GM12878 (cell line): ENCODE results near the gene HACE1. TPM values are rescaled to one million over a fixed set of nuclear protein-coding genes. Genes with fewer than 3 reads are reported as not detected.

Experiments used
- ATAC-seq: fragments of 200-7000 bp; cut with Tn5 transposase; 3 replicates; pipeline ENCODE4 v1.9.1; 2020; ENCODE audit warnings: mild to moderate bottlenecking, moderate library complexity
- BruUV-seq: library from RNA; stranded (reverse); fragments of 400-500 nt; replicated peaks from 2 replicates; lab custom pipeline; 2021; lab: Mats Ljungman, UMichigan
- CTCF ChIA-PET: fragments of 300-600 bp; sonication (Branson Sonifier 250); formaldehyde crosslinking; extraction: SDS; loops from one replicate; lab custom pipeline; 2021; ENCODE audit warnings: inconsistent platforms; lab: Yijun Ruan, JAX
- POLR2A ChIA-PET: fragments of 350-600 bp; formaldehyde crosslinking; extraction: SDS; loops from one replicate; lab custom pipeline; 2021; ENCODE audit warnings: inconsistent platforms; lab: Charles Lee
- RAD21 ChIA-PET: fragments of 300-600 bp; sonication (Branson Sonifier 250); formaldehyde crosslinking; loops from one replicate; lab custom pipeline; 2023; ENCODE audit warnings: antibody characterized with exemption; ENCODE audit not compliant: unreplicated experiment; lab: Charles Lee
- SMC1A ChIA-PET: fragments of 300-600 bp; sonication (Branson Sonifier 250); formaldehyde crosslinking; loops from one replicate; lab custom pipeline; 2023; ENCODE audit not compliant: unreplicated experiment, uncharacterized antibody; lab: Charles Lee
- DNase-seq: peaks from one replicate; pipeline ENCODE4 v3.0.0-alpha.2; 2011; ENCODE audit warnings: low read depth, low spot score
- FAIRE-seq: peaks from 3 replicates; lab custom pipeline; 2011; peaks lifted over from hg19 to GRCh38; lab: Jason Lieb, UNC
- H2AFZ ChIP-seq: 2 replicates; pipeline ENCODE4 v1.6.0; 2011; ENCODE audit warnings: low read depth, low read length, control low read depth; ENCODE audit not compliant: control insufficient read depth
- H3K27ac ChIP-seq: 2 replicates; pipeline ENCODE4 v1.5.1; 2011; ENCODE audit warnings: control low read depth; ENCODE audit not compliant: control insufficient read depth, insufficient read depth
- H3K27me3 ChIP-seq, 2 experiments: replicated peaks in 1 of 2; 2 replicates each; pipeline versions ENCODE4 v1.6.0 to v1.6.1; 2011; ENCODE audit warnings: low read length in 1 of 2; ENCODE audit not compliant: control insufficient read depth in 2 of 2, insufficient read depth in 2 of 2
- H3K36me3 ChIP-seq, 2 experiments: 2 replicates each; pipeline ENCODE4 v1.5.1; 2011; ENCODE audit warnings: low read length in 1 of 2; ENCODE audit not compliant: control insufficient read depth in 2 of 2, insufficient read depth in 2 of 2
- H3K4me1 ChIP-seq: 2 replicates; pipeline ENCODE4 v1.6.1; 2011; ENCODE audit warnings: mild to moderate bottlenecking, low read length, moderate library complexity, mixed read lengths; ENCODE audit not compliant: control insufficient read depth, insufficient read depth
- H3K4me2 ChIP-seq: 2 replicates; pipeline ENCODE4 v1.6.0; 2011; ENCODE audit warnings: control low read depth; ENCODE audit not compliant: control insufficient read depth, insufficient read depth
- H3K4me3 ChIP-seq: fragments of 200-600 bp; sonication (generic); 2 replicates; pipeline ENCODE4 v1.5.1; 2016
- H3K79me2 ChIP-seq: 2 replicates; pipeline ENCODE4 v1.6.0; 2011; ENCODE audit warnings: low read length; ENCODE audit not compliant: control insufficient read depth, insufficient read depth
- H3K9ac ChIP-seq: 2 replicates; pipeline ENCODE4 v1.8.0; 2011; ENCODE audit warnings: low read length, control low read depth, mixed read lengths; ENCODE audit not compliant: control insufficient read depth, insufficient read depth
- H3K9me3 ChIP-seq: replicated peaks from 3 replicates; pipeline ENCODE4 v1.5.1; 2011; ENCODE audit warnings: mild to moderate bottlenecking, low read length; ENCODE audit not compliant: control insufficient read depth, insufficient read depth
- H4K20me1 ChIP-seq: 2 replicates; pipeline ENCODE4 v1.6.0; 2011; ENCODE audit not compliant: control insufficient read depth, insufficient read depth
- BRCA1 ChIP-seq: IDR thresholded peaks from 2 replicates; pipeline ENCODE4 v1.6.1; 2011; ENCODE audit warnings: low read depth, low read length, improper control_type of control experiment
- EP300 ChIP-seq, 2 experiments: fragments of 150-350 bp in 1 of 2; IDR thresholded peaks; 2 replicates each; pipeline ENCODE4 v1.6.1; 2011 to 2012; ENCODE audit warnings: low read depth in 2 of 2, low read length in 2 of 2, borderline replicate concordance in 1 of 2, improper control_type of control experiment in 1 of 2, inconsistent platforms in 1 of 2; ENCODE audit not compliant: control insufficient read depth in 1 of 2
- FOXK2 ChIP-seq: fragments of 450-650 bp; IDR thresholded peaks from 2 replicates; pipeline ENCODE4 v1.6.1; 2017; ENCODE audit warnings: mild to moderate bottlenecking, moderate library complexity
- JUNB ChIP-seq: IDR thresholded peaks from 2 replicates; pipeline ENCODE4 v1.6.1; 2016; ENCODE audit warnings: antibody characterized with exemption, mild to moderate bottlenecking
- USF2 ChIP-seq: IDR thresholded peaks from 2 replicates; pipeline ENCODE4 v1.6.1; 2011; ENCODE audit warnings: low read depth, low read length, improper control_type of control experiment, borderline replicate concordance
- WGBS: methylation state at CpG from one replicate; pipeline ENCODE4 v1.1.6; 2016; ENCODE audit warnings: low lambda C conversion rate; ENCODE audit not compliant: insufficient replicate concordance, insufficient coverage; ENCODE audit errors: missing lambda C conversion rate; 5-methylcytosine and 5-hydroxymethylcytosine counted together
- in situ Hi-C: fragments of 300-500 bp; cut with MboI; formaldehyde crosslinking; loops from 9 replicates; pipeline ENCODE4 v1.14.3; 2018; ENCODE audit warnings: mixed read lengths
- intact Hi-C: fragments of 100-400 bp; cut with micrococcal nuclease; formaldehyde crosslinking; loops from one replicate; pipeline ENCODE4 v1.14.2; 2022; ENCODE audit not compliant: unreplicated experiment
- polyA plus RNA-seq, 11 experiments: library from polyadenylated mRNA; depleted of rRNA in 4 of 11; unstranded in 6 of 11; stranded (reverse) in 5 of 11; fragments of >200 nt; fragmentation: Nextera tagmentation in 4 of 11; fragmentation: Illumina TruSeq in 1 of 11; extraction: Ambion mirVana in 4 of 11; extraction: Trizol in 1 of 11; gene quantifications; 1 replicate in 1 of 11; 2 replicates in 10 of 11; pipeline versions ENCODE4 v1.2.1 to v1.2.3, GENCODE V29; 2011 to 2016; ENCODE audit warnings: inconsistent platforms in 2 of 11, missing spikeins in 2 of 11, low read depth in 1 of 11
- total RNA-seq, 4 experiments: library from RNA; depleted of rRNA in 3 of 4; stranded (reverse); fragments of >200 nt in 3 of 4; fragmentation: Illumina TruSeq in 1 of 4; extraction: Trizol in 1 of 4; gene quantifications; 2 replicates each; pipeline versions ENCODE4 v1.2.1 to v1.2.3, GENCODE V29; 2013 to 2021
- TF ChIP-seq, protein P1 (sequence below): IDR thresholded peaks from 2 replicates; pipeline ENCODE4 v1.6.1; 2012; ENCODE audit warnings: mild to moderate bottlenecking, low read depth, low read length
- TF ChIP-seq, protein P2 (sequence below): fragments of 450-650 bp; conservative IDR thresholded peaks from 2 replicates; pipeline ENCODE4 v1.6.1; 2017; ENCODE audit warnings: mild to moderate bottlenecking, moderate library complexity

The HACE1 gene
- total and polyA plus RNA-seq, 10 of the 15 experiments (the other 5 are each of a cell fraction or from before 2014, with no cell fraction given) = 1.6 to 16.9 (median 5.6) TPM

DNA sequence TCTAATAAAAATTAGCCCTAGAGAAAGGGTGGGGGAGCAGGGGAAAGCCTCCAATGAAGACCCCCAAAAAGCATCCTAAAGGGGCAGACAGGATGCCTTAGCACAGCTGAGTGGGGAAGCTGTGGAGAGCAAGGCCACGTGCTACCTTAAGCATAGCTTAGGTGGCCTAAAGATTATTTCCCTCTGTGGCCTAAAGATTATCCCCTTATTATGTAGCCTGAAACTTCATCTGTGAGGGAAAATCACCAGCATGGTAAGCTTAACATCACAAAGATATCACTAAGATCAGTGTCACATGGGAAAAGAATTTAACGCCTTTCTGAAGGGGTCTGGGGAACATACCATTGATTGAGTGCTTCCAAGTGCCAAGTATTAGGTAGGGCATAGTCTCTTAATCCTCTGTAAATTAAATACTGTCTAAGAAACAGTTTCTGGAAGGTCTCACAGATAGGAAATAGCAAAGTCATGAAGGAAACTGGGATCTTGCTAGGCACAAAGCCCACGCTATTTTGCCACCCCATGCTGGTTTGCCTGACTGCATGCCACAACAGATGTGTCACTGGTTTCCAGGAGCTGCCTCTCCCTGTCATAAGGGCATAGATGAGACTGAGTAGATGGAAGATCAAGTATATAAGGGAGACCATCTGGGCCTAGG, 170.0 kb downstream of the HACE1 start:
- TF ChIP-seq BRCA1 = no peak
- TF ChIP-seq, all 136 proteins: peak for 0
- Histone ChIP-seq H3K9me3 (no peaks in the 10 kb centered on the region), H3K79me2 (no peaks in the 10 kb centered on the region), H3K36me3 (no peaks in the 10 kb centered on the region), H3K4me1 (no peaks in the 10 kb centered on the region), H3K4me3 (no peak overlapping the region), H3K27me3 (no peaks in the 10 kb centered on the region), H3K27ac (no peak overlapping the region), H4K20me1 (no peaks in the 10 kb centered on the region), H3K9ac (no peak overlapping the region), H2AFZ (no peak overlapping the region), H3K4me2 (no peak overlapping the region)
- ChIA-PET RAD21 (no interaction called here), SMC1A (interaction anchor here (0.9 to 1.1 kb wide), 2 partner anchors 12 to 85 kb away, joined by 3 read pairs; no protein-coding TSS in a partner anchor), CTCF (no interaction called here), POLR2A (no interaction called here)
- WGBS = 46% methylated on average over 3 of the region's 3 CpGs
- no TSS peak for BruUV-seq
- DNase-seq = no peak
- intact Hi-C loops (no loop called here), in situ Hi-C loops (loop anchor here (5.0 kb wide), 1 partner anchor 83 kb away; no protein-coding TSS in a partner anchor)
- no peak for ATAC-seq
- no peak for FAIRE-seq

DNA sequence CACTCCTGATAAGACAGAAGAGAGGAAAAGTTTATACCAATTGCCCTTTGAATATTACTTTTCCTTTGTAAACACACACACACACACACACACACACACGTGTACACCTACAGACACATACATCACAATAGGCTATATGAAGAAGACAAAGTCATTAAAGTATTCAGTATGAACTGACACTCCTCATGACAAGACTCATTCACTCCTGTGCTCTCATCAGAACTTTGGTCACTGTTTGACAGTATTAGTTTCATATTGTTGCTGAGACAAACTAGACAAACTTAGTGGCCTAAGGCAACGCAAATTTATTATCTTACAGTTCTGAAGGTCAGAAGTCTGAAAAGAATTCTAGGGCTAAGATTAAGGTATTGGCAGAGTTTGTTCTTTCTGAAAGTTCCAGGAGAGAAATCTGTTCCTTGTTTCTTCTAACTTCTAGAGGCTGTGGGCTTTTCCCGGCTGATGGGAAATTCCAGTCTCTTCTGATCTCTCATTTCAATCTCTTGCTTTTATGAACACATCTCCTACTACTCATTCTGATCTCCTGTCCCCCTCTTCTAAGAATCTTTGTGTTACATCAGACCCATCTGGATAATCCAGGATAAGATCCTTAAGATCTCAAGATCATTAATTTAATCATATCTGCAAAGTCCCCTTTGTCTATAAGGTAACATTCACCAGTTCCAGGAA, 171.3 kb downstream of the HACE1 start:
- DNase-seq = no peak
- Histone ChIP-seq H3K27me3 (no peaks in the 10 kb centered on the region), H3K79me2 (no peaks in the 10 kb centered on the region), H3K4me2 (0 out of 2 replicates have a peak overlapping the region, but pooled peaks have one; percentile 4), H3K4me1 (no peaks in the 10 kb centered on the region), H3K4me3 (no peak overlapping the region), H3K27ac (no peak overlapping the region), H3K9me3 (no peaks in the 10 kb centered on the region), H3K36me3 (no peaks in the 10 kb centered on the region), H4K20me1 (no peaks in the 10 kb centered on the region), H2AFZ (no peak overlapping the region; the same call in 1 of the 2 replicates), H3K9ac (no peak overlapping the region)
- peak; percentile 75 for FAIRE-seq
- CTCF ChIA-PET = no interaction called here
- POLR2A ChIA-PET = no interaction called here
- RAD21 ChIA-PET = no interaction called here
- SMC1A ChIA-PET = no interaction called here
- ATAC-seq = peak; percentile 86
- WGBS = 18% methylated on average over 3 of the region's 3 CpGs
- in situ Hi-C loops = loop anchor here (5.0 kb wide), 1 partner anchor 84 kb away; no protein-coding TSS in a partner anchor
- no TSS peak for BruUV-seq
- intact Hi-C loops = no loop called here
- TF ChIP-seq USF2 = no peak
- no peak for TF ChIP-seq FOXK2
- TF ChIP-seq, protein P1, sequence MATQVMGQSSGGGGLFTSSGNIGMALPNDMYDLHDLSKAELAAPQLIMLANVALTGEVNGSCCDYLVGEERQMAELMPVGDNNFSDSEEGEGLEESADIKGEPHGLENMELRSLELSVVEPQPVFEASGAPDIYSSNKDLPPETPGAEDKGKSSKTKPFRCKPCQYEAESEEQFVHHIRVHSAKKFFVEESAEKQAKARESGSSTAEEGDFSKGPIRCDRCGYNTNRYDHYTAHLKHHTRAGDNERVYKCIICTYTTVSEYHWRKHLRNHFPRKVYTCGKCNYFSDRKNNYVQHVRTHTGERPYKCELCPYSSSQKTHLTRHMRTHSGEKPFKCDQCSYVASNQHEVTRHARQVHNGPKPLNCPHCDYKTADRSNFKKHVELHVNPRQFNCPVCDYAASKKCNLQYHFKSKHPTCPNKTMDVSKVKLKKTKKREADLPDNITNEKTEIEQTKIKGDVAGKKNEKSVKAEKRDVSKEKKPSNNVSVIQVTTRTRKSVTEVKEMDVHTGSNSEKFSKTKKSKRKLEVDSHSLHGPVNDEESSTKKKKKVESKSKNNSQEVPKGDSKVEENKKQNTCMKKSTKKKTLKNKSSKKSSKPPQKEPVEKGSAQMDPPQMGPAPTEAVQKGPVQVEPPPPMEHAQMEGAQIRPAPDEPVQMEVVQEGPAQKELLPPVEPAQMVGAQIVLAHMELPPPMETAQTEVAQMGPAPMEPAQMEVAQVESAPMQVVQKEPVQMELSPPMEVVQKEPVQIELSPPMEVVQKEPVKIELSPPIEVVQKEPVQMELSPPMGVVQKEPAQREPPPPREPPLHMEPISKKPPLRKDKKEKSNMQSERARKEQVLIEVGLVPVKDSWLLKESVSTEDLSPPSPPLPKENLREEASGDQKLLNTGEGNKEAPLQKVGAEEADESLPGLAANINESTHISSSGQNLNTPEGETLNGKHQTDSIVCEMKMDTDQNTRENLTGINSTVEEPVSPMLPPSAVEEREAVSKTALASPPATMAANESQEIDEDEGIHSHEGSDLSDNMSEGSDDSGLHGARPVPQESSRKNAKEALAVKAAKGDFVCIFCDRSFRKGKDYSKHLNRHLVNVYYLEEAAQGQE = no peak
- TF ChIP-seq EP300 (IDR thresholded peaks at IDR 0.05; ENCODE audit: borderline replicate concordance in 1 of 2, control insufficient read depth in 1 of 2, low read depth in 2 of 2, low read length in 2 of 2) = no peak
- TF ChIP-seq JUNB = peak; percentile 14; the same call in 1 of the 2 replicates
- TF ChIP-seq, protein P2, sequence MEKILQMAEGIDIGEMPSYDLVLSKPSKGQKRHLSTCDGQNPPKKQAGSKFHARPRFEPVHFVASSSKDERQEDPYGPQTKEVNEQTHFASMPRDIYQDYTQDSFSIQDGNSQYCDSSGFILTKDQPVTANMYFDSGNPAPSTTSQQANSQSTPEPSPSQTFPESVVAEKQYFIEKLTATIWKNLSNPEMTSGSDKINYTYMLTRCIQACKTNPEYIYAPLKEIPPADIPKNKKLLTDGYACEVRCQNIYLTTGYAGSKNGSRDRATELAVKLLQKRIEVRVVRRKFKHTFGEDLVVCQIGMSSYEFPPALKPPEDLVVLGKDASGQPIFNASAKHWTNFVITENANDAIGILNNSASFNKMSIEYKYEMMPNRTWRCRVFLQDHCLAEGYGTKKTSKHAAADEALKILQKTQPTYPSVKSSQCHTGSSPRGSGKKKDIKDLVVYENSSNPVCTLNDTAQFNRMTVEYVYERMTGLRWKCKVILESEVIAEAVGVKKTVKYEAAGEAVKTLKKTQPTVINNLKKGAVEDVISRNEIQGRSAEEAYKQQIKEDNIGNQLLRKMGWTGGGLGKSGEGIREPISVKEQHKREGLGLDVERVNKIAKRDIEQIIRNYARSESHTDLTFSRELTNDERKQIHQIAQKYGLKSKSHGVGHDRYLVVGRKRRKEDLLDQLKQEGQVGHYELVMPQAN = no peak
